Stimulated activated CD4-positive, alpha-beta T cell treated with anti-CD3 and anti-CD28 coated beads, Interleukin-2, amount 100 ng/mL, for 48 hours (primary cell): Measurements from ENCODE around the gene PDZD4.

ENCODE experiments used
- DNase-seq, 2 donors: peaks; one replicate each; pipeline ENCODE4 v3.0.0-alpha.2; 2020

The PDZD4 gene

DNA sequence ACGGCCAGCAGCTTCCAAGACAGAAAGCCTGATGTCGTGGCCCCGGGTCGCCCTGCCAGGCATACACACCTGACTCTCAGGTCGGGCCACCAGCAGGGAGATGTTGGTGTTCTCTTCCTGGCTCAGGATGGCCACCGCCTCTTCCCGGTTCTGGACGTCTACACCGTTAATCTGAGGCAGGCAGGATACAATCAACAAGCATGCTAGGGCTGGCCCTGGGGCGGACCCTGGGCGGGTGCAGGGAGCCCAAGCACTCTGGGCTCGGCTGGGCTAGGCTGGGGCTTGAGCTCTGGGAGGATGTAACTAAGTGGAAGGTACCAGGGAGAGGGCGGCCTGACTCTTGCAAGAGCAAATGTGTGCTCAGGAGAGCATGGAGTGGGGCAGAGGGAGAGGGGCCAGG, 24.9 kb downstream of the PDZD4 start:
- DNase-seq, result no peak

GRCh38 chrX:153804621-153805020, 25.7 kb downstream of the PDZD4 start:
- DNase-seq, result no peak

DNA sequence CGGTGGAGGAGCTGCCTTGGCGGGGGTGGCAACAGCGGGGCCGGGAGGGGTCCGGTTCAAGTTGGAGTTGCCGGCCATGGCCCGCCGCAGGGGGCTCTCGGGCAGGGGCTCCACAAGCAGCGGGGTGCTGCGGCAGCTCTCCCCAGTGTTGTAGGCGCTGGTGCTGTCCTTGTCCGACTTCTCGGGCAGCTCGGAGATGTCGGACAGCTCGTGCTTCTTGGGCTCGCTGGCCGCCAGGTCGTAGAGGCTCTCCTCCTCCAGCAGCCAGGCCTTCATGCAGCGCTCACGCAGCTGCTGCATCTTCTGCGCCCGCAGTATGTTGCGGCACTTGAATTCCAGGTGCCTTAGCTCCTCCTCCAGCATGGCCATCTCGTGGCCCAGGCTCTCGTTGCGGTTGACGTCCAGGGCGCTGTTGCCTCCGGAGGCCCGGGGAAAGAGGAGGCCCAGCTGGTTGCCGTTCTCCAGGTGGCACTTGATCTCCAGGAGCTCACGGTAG, 26.2 kb downstream of the PDZD4 start:
- no peak for DNase-seq

GRCh38 chrX:153803211-153804099, 26.9 kb downstream of the PDZD4 start:
- no peak for DNase-seq

GRCh38 chrX:153802513-153803045, 27.8 kb downstream of the PDZD4 start:
- no peak for DNase-seq

- no peak for DNase-seq
Observed at GRCh38 chrX:153801669-153802068, 28.7 kb downstream of the PDZD4 start.

GRCh38 chrX:153800746-153801145, 29.6 kb downstream of the PDZD4 start:
- no peak for DNase-seq

DNA sequence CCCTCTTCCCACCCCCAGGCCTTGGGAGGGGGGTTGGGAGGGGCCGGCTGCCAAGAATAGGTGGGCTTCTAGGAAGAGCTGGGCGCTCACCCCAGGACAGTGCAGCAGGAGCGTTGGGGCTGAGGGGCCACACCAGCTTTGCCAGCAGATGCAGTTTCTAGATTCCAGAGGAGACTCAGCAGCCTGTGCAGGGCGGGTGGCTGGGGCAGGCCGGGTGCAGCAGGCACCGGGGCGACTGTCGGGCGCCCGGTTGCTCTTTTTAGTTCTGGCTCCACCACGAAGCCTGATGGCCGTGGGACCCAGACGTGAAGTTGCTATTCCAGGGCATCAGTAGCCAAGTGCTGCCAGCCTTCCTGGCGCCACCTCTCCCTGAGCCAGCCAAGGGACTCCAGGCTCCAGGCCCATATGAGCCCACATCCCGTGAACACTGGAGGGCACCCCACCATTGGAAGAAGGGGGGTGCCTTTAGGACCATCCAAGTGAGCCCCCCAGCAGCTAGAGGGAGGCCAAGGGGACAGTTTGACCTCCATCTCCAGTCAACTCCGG, 30.1 kb downstream of the PDZD4 start:
- DNase-seq, result no peak

DNA sequence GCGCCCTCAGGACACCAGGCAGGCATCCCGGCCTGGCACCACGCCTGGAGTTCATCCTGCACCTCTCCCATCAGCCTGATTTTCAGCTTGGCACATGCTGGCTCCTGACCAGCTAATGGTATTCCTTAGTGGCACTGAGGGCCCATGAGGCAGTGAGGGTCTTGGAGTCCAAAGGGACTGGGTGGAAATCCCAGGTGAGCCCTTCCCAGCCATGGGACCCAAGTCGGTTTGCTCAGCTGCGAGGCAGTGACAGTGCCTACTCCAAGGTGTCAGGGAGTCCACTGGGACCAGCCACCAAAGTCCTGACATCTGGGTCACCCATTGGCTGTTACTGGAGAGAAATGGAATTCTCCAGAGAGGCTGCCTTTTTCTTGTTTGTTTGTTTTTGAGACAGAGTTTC, 31.0 kb downstream of the PDZD4 start:
- no peak for DNase-seq

- no peak for DNase-seq
Observed at GRCh38 chrX:153797415-153798015, 32.8 kb downstream of the PDZD4 start.

DNA sequence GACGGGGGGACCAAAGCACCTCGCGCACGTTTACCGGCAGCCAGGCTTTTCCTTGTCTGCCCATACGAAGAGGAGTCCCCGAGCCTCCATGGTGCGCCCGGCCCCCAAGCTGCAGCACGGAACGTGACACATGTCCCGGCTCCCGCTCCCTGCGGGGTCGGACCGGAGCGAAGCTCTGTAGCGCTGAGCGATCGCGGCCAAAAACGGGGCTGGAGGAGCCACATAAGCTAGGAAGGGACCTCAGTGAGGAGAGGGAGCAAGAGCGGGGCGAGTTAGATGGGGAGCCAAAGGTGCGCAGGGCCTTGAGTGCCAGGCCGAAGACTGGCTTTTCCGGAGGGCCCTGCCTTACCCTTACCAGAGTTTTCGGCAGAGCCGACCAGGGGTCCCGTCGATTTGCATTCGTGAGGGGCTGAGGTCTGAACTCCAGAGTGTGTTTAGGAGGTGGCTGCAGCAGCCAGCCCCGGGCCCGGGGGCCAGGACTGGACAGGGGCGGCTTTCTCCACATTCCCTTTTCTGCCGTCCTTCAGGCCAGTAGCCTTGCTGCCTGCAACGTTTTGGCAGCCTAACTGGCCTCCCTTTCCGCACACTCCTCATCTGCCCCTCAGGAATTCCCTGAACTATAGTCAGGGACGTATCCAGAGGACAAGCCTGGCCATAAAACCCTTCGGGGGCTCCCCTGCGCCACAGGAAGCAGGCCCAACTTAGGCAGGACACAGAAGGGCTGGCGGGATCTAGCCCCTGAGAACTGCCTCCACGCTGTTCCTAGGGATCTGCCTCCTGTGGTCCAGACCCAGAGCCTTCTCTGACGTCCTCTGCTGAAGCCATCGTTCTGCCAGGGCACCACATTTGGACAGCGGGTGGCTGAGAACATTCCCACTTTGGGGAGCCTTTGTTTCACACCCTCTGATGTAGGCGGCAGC, 35.2 kb downstream of the PDZD4 start:
- DNase-seq, result peak in 1 of 2 donors; percentile 9

- peak; percentile 84 for DNase-seq
Observed at GRCh38 chrX:153794018-153794896, 36.1 kb downstream of the PDZD4 start, which contains the start of the genes IDH3G and SSR4. IDH3G (minus strand) TSS chrX:153794375; CDS start chrX:153794326, 49 bp downstream. SSR4 (plus strand) TSS chrX:153794668; CDS start chrX:153794688, 20 bp downstream.

DNA sequence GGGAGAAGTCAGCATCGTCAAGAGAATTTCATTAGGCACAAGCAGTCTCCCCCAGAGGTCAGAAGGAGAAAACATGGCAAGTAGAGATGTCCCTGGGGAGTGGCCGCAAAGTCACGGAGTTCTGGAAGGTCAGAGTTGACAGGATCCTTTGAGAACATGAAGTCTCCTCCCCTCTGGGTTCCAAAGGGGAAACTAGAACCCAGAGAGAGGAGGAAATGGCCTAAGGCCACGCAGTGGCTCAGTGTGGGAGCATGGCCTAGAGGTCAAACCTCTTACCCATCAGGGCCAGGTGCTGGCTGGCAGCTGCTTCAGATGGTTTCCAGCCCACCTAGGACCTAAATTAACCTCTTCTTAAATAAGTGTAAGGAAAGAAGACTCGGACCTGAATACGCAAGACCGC, 37.1 kb downstream of the PDZD4 start:
- DNase-seq, result no peak

DNA sequence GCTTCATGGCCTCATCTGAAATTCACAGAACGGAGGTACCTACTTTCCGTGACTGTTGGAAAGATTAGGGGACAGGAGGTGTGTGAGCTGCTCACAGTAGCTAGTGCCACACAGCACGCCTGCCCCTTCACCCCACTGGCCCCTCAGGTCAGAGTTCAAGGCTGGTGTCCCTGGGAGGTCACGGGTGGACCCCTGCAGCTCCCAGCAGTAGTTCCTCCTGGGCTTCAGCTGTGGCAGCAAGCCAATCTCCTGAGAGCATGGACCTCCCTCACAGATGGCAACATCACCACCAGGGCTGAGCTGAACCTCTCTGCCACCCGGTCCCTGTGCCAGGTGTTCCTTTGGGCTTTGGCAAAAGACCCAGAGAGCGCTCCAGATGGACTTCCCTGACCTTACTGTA, 38.0 kb downstream of the PDZD4 start:
- DNase-seq, result no peak

GRCh38 chrX:153791104-153791852, 39.1 kb downstream of the PDZD4 start:
- no peak for DNase-seq

DNA sequence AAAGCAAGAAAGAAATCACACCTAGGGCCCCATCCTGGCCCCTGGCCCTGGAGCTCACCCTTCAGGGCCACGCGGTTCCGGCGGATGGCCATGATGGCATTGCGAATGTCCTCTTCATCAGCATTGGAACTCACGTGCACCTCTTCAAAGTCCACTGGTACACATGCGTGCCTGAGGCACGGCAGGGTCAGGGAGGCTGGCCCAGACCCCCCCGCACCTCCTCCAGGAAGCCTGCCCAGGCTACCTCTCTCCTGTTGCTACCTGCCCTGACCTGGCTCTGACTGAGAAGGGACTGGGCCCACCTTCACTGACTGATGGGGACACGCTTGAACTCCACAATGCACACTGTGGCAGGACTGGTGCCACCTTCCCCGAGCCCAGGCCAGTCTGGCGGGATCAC, 40.7 kb downstream of the PDZD4 start:
- no peak for DNase-seq

DNA sequence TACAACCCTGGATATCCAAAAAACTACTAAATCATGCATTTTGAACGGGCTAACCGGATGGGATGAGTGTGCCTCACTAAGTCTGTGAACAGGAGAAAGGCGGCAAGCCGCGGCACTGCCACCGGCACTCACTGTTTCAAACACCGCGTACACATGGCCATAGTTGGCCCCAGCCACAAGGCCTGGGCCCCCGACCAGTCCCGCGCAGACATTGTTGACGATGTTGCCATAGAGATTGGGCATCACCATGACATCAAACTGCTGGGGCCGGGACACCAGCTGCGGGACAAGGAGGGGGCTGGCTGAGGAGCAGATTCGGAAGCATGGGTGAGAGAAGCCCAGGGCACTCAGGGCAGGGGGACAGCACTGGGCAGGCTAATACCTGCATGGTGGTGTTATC, 43.7 kb downstream of the PDZD4 start:
- DNase-seq, result no peak

- DNase-seq, result no peak
Observed at GRCh38 chrX:153784325-153784967, 45.9 kb downstream of the PDZD4 start.

DNA sequence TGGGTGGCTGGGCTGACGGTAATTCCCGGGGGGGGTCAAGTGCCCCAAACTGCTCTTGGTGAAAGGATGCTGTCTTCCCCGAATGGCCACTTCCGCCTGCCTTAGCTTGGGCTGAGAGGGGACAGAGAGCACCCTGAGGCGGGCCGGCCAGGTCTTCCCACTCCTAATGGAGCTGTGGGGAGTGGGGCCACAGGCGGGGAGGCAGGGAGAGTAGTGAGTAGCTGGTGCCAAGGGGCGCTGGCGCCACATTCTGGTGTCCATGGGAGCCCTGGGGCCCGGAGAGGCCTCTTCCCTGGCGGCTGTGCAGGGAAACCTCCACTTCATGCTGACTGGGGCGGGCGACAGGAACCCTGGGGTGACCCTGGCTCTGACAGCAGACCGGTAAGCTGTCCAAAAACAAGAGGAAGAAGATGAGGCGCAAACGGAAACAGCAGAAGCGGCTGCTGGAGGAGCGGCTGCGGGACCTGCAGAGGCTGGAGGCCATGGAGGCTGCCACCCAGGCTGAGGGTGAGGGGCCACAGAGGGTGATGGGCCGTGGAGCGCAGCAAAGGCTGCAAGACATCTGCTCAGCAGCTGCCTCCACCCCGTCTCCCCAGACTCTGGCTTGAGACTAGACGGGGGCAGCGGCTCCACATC, 46.8 kb downstream of the PDZD4 start:
- DNase-seq, result no peak

- no peak for DNase-seq
Observed at GRCh38 chrX:153782871-153783270, 47.5 kb downstream of the PDZD4 start.
